ENCODE results near the gene GRIK2. TPM values are rescaled to one million over a fixed set of nuclear protein-coding genes. Genes with fewer than 3 reads are reported as not detected.

Gene GRIK2
- total RNA-seq, 2 donors from 2014 or later = 1.00 to 4.5 TPM

DNA sequence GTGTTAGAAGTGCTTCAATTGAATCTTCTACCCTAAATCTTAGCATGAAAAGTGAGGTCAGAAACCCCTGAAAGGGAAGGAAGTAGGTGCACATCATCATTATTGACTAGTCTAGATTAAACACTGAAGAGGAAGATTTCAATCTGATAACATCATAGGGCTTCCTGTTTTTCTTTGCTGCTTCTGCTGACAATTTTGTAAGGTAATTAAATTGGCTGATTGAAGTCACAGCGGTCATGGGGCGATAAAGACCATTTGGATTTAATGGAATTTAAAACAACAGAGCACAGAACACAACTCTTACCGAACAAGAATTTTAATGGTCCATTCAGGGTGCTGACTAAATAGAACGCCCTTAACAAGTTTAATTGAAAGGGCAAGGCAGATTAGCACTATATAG, 11.3 kb downstream of the GRIK2 start:
- Histone ChIP-seq H3K27me3 (ENCODE audit: control insufficient read depth, insufficient read depth, low read length, poor library complexity, severe bottlenecking) (peaks cover 37% of the 10 kb centered on the region), H3K9me3 (ENCODE audit: control insufficient read depth, low read length) (no peaks in the 10 kb centered on the region), H3K9ac (ENCODE audit: extremely low read depth, low read length, poor library complexity, severe bottlenecking) (no peak overlapping the region), H3K36me3 (ENCODE audit: control insufficient read depth, insufficient read depth, low read length) (no peaks in the 10 kb centered on the region), H3K27ac (ENCODE audit: low read depth, low read length) (no peak overlapping the region), H3K4me3 (ENCODE audit: low read length) (no peak overlapping the region), H3K4me1 (ENCODE audit: control insufficient read depth, insufficient read depth, low read length) (peaks cover 8% of the 10 kb centered on the region)
- 87% methylated on average over 4 of the region's 4 CpGs; no CpG with 5 or more reads in 1 of the 2 experiments for WGBS, 2 experiments (ENCODE audit: insufficient coverage in 1 of 2, insufficient read length in 1 of 2)
- Mint-ChIP-seq H3K36me3 (ENCODE audit: low read depth) (no peaks in the 10 kb centered on the region), H3K4me3 (no peak overlapping the region), H3K27me3 (ENCODE audit: insufficient read depth) (peaks cover 26% of the 10 kb centered on the region), H3K9me3 (no peaks in the 10 kb centered on the region), H3K4me1 (peaks cover 43% of the 10 kb centered on the region), H3K27ac (no peak overlapping the region)
- DNase-seq = no peak
- TF ChIP-seq, protein P1, sequence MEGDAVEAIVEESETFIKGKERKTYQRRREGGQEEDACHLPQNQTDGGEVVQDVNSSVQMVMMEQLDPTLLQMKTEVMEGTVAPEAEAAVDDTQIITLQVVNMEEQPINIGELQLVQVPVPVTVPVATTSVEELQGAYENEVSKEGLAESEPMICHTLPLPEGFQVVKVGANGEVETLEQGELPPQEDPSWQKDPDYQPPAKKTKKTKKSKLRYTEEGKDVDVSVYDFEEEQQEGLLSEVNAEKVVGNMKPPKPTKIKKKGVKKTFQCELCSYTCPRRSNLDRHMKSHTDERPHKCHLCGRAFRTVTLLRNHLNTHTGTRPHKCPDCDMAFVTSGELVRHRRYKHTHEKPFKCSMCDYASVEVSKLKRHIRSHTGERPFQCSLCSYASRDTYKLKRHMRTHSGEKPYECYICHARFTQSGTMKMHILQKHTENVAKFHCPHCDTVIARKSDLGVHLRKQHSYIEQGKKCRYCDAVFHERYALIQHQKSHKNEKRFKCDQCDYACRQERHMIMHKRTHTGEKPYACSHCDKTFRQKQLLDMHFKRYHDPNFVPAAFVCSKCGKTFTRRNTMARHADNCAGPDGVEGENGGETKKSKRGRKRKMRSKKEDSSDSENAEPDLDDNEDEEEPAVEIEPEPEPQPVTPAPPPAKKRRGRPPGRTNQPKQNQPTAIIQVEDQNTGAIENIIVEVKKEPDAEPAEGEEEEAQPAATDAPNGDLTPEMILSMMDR (conservative IDR thresholded peaks at IDR 0.05) = no peak

DNA sequence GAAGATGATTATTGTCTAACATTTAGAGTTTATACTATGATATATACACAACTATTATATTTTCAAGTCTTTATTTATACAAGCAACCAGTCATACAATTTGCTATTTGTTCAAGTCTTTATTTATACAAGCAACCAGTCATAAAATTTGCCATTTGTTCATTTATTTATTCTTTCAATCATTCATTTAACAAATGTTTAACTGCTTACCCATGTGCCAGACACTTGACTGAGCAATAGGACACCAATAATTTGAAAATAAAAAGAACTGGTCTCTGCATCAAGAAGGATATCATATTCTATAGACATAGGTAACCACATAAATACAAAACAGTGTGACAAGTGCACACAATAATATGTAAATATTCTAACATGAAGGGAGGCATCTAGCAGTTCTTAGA, 20.3 kb downstream of the GRIK2 start:
- Histone ChIP-seq H3K27me3 (ENCODE audit: control insufficient read depth, insufficient read depth, low read length, poor library complexity, severe bottlenecking) (no peaks in the 10 kb centered on the region), H3K36me3 (ENCODE audit: control insufficient read depth, insufficient read depth, low read length) (no peaks in the 10 kb centered on the region), H3K4me1 (ENCODE audit: control insufficient read depth, insufficient read depth, low read length) (no peaks in the 10 kb centered on the region), H3K4me3 (ENCODE audit: low read length) (no peak overlapping the region), H3K9me3 (ENCODE audit: control insufficient read depth, low read length) (no peaks in the 10 kb centered on the region), H3K9ac (ENCODE audit: extremely low read depth, low read length, poor library complexity, severe bottlenecking) (no peak overlapping the region), H3K27ac (ENCODE audit: low read depth, low read length) (no peak overlapping the region)
- H3K4me3 Mint-ChIP-seq = no peak overlapping the region
- no peaks in the 10 kb centered on the region for H3K9me3 Mint-ChIP-seq
- TF ChIP-seq, protein P1 (conservative IDR thresholded peaks at IDR 0.05) = no peak
- no peak for DNase-seq
- H3K36me3 Mint-ChIP-seq (ENCODE audit: low read depth) = no peaks in the 10 kb centered on the region
- no peaks in the 10 kb centered on the region for H3K27me3 Mint-ChIP-seq (ENCODE audit: insufficient read depth)
- peaks cover 6% of the 10 kb centered on the region for H3K4me1 Mint-ChIP-seq
- no peak overlapping the region for H3K27ac Mint-ChIP-seq

DNA sequence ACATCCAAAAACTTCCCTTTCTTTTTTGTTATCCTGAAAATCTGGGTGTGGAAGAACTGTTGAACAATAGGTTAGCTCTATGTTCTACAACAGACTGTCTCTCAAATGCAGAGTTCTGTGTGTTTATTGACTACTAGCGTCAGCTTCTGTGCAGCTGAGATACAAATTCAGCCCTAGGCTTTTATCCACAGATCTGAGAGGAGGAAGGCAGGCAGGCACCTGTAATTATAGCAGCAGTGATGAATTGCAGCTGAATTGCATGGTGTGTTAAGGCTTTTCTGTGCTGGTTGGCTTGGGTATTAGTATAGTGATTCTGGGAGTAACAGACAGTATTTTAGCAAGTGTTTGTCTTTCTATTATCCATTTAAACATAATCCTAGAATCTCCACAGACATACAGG, 24.4 kb downstream of the GRIK2 start:
- TF ChIP-seq, protein P1 (conservative IDR thresholded peaks at IDR 0.05) = no peak
- no peaks in the 10 kb centered on the region for H3K4me1 ChIP-seq (ENCODE audit: control insufficient read depth, insufficient read depth, low read length)
- Mint-ChIP-seq H3K4me3 (no peak overlapping the region), H3K27ac (no peak overlapping the region), H3K9me3 (no peaks in the 10 kb centered on the region), H3K4me1 (peaks cover 12% of the 10 kb centered on the region), H3K27me3 (ENCODE audit: insufficient read depth) (no peaks in the 10 kb centered on the region), H3K36me3 (ENCODE audit: low read depth) (no peaks in the 10 kb centered on the region)
- no peak overlapping the region for H3K4me3 ChIP-seq (ENCODE audit: low read length)
- H3K9ac ChIP-seq (ENCODE audit: extremely low read depth, low read length, poor library complexity, severe bottlenecking) = no peak overlapping the region
- no peaks in the 10 kb centered on the region for H3K27me3 ChIP-seq (ENCODE audit: control insufficient read depth, insufficient read depth, low read length, poor library complexity, severe bottlenecking)
- H3K27ac ChIP-seq (ENCODE audit: low read depth, low read length) = no peak overlapping the region
- no peaks in the 10 kb centered on the region for H3K36me3 ChIP-seq (ENCODE audit: control insufficient read depth, insufficient read depth, low read length)
- 90 to 100% methylated on average over 1 of the region's 1 CpG for WGBS, 2 experiments (ENCODE audit: insufficient coverage in 1 of 2, insufficient read length in 1 of 2)
- H3K9me3 ChIP-seq (ENCODE audit: control insufficient read depth, low read length) = no peaks in the 10 kb centered on the region
- DNase-seq = no peak

Measured in endodermal cell (in vitro differentiated cells).